DMS53 (cell line): Measurements from ENCODE around the gene PHETA1.

Experiments used
- DNase-seq: peaks from one replicate; lab custom pipeline; 2025; lab: John Stamatoyannopoulos, UW

The PHETA1 gene, protein sequence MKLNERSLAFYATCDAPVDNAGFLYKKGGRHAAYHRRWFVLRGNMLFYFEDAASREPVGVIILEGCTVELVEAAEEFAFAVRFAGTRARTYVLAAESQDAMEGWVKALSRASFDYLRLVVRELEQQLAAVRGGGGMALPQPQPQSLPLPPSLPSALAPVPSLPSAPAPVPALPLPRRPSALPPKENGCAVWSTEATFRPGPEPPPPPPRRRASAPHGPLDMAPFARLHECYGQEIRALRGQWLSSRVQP

DNA sequence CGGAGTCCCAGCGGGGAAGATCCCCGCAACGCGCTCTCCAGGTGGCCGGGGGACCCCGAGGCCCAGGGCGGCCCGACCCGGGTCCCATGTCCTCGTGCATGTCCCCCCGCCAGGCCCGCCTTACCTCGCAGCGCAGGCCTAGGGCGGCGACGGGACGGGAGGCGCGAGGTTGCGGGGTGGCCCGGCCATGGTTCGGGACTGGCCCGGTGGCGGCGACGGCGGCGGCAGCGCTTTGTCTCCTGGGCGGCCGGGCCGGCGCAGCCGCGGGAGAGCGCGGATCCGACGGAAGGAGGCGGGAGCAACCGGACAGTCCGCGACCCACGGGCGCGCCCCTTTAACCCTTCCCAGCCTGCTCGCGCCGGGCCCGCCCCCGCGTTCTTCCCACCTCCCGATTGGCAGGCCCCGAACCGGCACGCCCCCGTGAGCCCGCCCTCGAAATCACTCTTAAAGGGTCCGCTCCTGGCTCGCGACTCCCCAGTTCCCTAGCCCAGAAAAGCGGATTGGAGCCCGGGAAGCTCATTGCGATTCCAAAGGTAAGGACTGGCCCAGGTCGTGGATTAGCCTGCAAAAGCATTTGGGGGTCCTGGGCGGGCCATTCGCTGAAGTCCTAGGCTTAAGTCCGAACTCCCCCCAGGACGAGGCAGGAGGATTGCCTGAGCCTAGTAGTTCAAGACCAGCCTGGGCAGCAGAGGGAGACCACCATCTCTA is at the start of gene PHETA1:
TSS of gene PHETA1 (minus strand) at position 308 of the 708 bp plus-strand sequence. CDS start 5,668 bp downstream, outside the sequence.
- DNase-seq, result peak; percentile 71

GRCh38 chr12:111418594-111418880 is 49.6 kb upstream of the PHETA1 start:
- no peak for DNase-seq

GRCh38 chr12:111417784-111418593 is 49.1 kb upstream of the PHETA1 start:
- DNase-seq, result no peak

GRCh38 chr12:111417290-111417689 is 48.4 kb upstream of the PHETA1 start:
- DNase-seq, result no peak

- no peak for DNase-seq
Measured at GRCh38 chr12:111414711-111415252, 45.9 kb upstream of the PHETA1 start.

DNA sequence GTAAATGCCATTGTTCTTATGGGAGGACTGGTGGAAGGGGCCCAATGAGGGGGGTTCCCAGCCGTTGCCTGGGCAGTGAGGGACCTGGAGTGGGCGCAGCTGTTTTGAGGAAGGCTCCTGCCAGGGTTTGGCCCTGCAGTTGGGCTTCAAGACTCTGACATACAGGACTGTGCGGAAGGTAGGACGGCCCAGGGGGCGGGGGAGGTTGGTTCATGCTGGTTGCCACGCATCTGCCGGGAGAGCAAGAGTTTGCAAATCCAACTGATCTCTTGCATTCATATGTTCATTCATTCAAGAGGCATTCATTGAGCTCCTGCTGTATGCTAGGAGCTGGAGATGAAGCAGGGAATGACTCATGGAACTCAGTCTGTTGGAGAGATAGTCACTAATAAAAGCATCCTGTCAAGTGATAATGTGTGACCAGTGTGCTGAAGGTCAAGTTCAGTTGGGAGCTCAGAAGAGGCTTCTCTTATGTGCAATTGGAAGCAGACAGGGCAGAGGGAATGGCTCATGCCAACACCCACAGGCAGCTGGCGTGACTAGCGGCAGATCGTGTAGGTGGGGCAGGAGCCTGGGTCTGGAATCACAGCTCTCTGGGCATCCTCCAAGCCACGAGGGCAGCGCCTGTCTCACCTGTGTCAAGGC is 44.7 kb upstream of the PHETA1 start:
- peak; percentile 48 for DNase-seq

DNA sequence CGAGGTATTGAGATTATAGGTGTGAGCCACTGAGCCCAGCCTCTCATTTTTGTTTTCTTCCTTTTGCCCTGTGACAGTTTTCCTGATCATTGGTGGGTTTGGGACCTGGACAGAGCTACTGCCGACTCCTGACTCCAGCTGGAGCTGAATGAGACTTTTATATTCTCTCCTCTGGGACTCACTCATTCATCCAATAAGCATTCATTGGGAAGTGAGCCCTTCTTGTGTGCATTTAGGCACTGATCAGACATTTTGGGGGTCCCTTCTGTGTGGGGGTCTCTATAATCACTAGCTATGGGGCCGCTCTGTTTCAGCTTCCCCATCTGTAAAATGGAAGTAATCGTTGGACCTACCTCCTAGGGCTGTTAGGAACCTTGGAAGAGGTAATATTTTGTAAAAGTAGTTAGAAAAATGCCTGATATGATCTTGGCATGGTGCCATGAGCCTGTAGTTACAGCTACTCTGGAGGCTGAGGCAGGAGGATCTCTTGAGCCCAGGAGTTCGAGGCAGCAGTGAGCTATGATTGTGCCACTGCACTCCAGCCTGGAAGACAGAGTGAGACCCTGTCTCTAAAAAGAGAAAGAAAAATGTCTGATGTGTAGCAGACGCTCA is 44.0 kb upstream of the PHETA1 start:
- DNase-seq, result peak; percentile 26

GRCh38 chr12:111412007-111412829 is 43.3 kb upstream of the PHETA1 start:
- DNase-seq, result no peak

- no peak for DNase-seq
Measured at GRCh38 chr12:111411185-111411764, 42.4 kb upstream of the PHETA1 start.

GRCh38 chr12:111410431-111411184 is 41.7 kb upstream of the PHETA1 start:
- no peak for DNase-seq

- no peak for DNase-seq
Measured at GRCh38 chr12:111409780-111410430, 41.0 kb upstream of the PHETA1 start.

DNA sequence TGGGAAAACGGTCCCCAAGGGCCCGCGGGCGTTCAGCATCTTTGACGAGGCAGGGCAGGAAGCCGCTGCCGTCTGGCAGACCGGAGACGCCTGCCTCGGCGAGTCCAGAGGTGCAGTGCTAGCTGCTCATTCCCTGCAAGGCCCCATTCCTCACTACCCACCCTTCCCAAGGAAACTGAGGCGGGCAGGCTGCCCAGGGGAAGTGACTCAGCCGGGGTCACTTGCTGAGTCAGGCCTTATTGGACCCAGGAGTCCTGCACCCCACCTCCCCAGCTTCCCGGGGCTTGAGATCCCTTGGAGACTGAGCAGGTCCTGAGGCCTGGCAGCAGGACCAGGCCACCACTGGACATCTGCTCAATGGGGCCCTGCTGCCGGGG is 40.5 kb upstream of the PHETA1 start:
- no peak for DNase-seq

DNA sequence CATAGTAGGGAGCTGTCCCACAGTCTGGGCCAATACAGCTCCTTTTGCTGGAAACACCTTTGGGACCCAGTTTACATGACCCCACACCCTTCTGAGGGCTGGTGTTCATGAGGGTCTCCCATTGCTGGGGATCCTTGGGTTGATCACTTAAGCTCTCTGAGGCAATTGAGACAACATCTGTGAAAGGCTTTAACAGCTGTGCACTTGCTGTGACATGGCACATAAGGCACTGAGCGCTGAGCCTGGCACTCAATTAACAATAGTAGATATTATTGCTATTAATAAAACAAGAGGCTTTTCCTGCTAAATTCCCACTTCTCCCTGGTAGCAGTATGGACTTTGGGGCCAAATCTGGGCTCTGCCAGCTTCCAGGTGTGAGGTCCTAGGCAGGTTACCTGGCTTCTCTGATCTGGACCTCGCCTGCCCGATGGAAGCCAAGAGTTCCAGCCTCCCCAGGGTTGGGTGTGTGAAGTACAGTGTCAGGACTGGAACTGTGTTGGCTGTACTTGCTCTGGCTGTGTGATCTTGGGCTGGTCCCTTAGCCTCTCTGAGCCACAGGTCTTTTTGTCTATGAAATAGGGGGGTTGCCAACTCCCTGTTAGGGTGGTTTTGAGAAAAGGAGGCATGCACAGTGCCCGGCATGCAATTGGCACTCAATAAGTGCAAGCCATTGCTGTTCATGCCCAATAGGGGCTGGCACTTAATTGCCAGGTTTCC is 39.9 kb upstream of the PHETA1 start:
- no peak for DNase-seq

DNA sequence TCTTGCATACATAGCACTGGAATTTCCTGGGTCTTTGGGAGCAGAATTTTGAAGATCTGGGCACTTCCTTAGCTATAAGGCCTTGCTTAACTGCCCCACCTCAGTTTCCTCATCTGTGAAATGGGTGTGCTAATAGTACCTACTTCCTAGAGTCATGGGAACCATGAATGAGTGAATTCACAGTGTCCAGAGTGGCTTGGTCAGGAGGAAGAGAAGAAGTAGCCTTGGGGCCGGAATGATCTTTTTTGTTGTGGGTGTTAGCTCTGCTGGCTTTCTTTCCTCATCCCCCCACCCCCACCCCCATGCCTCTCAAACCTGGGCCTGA is 39.2 kb upstream of the PHETA1 start:
- no peak for DNase-seq

DNA sequence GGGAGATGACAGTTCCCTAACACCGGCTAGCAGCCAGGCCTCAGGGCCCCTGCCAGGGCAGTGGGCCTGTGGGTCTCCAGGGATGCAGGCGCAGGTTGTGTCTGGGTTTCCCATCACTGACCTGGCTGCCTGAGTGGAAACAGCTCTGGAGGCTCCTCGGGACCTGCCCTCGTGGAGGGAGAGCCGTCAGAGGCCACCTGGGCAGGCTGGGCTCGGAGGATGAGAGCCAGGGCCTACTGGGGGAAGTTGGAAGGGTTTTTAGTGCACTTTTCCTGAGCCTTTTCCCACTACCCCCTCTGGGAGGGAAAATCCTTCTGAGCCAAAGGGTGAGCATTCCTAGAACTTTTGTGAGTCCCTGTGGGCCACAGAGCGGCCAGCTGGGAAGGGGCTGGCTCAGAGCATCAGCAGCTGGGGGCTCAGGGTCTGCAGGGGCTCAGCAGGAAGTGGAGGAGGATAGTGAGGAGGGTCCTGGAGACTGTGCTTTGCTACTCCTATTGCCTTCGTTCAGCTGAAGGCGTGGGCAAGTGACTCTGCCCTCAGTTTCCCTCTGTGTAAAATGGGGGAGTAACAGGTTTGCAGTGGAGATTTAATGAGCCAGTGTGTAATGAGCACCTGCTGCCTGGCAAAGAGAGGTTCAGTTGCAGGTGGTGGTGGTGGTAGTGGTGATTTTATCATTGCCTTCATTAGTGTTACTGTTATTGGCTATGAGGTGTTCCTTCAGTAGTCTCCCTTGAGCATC is 38.7 kb upstream of the PHETA1 start:
- no peak for DNase-seq

DNA sequence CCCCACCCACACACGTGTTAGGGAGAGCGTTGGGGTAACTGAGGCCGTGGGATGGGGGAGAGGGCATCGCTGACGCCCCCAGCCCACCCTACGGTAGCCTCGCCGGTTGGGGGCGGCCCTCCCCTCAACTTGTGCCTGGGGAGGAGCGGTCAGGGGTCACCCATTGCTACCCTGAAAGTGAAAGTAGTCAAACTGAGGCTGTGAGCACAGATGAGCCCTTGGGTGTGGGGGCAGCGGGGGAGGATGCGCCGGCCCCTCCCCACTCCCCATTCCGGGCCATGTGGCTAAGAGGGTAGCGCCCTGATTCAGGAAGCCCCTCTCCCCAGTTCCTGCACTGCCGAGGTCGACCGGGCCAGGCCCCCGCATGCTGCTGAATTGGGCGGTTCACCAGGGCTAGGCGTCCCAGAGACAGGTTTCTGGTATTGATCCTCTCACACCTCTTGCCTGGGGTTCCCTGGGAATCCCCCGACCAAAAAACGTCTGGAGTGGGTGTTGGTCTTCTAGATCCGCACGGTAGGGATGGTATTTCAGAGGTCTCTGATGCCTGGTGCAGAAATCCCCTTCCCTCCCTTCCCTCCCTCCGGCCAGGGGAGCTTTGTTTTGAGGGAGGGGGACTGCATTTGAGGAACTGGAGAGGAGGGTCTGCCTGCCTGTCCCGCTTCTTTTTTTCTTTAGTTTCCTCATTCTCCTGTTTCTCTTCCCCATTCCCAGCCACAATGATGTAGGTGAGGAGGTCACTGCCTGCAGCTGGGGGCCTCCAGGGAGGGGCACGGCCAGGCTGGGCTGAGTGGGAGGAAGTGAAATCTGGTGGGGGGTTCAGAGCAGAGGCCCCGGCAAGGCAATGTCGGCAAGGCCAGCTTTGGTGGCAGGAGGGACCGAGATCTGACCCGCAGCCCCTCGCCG is 37.8 kb upstream of the PHETA1 start:
- peak; percentile 23 for DNase-seq

DNA sequence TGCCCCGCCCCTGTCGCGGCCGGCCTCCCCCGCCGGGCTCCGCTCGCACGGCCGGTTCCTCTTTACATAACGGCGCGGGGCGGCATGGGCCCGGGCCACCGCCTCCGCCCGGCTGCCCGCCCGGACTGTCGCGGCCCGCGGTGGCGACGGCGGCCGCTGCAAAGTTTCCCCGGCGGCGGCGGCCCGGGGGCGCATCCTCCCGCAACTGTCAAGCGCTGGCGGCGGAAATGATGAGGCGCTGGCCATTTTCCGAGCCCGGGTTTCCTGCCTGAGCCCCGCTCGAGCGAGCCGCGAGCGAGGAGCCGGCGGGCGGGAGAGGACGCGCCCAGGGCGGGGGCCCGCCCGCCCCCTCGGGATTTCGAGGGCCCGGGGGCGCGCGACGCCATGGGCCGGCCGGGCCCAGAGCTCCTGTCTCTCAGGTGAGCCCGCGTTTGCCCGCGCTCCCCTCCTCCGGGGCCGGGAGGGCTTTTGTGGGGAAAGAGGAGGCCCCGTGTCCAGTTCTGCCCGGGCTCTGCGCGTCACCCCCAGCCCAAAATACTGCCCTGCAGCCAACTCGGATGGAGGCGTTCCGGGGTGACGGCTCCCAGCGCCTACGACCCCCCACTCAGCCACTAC is 37.1 kb upstream of the PHETA1 start, which contains the start of gene SH2B3:
TSS of gene SH2B3 (plus strand) at position 65 of the 615 bp plus-strand sequence. CDS start 12,223 bp downstream, outside the sequence.
- peak; percentile 88 for DNase-seq
